Calu3 (cell line): ENCODE results near the gene SHISA8. TPM values are rescaled to one million over a fixed set of nuclear protein-coding genes. Genes with fewer than 3 reads are reported as not detected.
A peak's percentile ranks its signal among the peaks of the same experiment; 100 is the strongest.

Experiments used
- BruUV-seq: library from RNA; stranded (reverse); fragments of 400-500 nt; replicated peaks from 2 replicates; lab custom pipeline; 2021; lab: Mats Ljungman, UMichigan
- CTCF ChIA-PET: fragments of 300-600 bp; sonication (Branson Sonifier 250); formaldehyde crosslinking; loops from one replicate; lab custom pipeline; 2022; ENCODE audit warnings: antibody characterized with exemption; lab: Charles Lee
- DNase-seq: peaks from one replicate; pipeline ENCODE4 v3.0.0; 2022
- H3K27ac Mint-ChIP-seq: one replicate; pipeline ENCODE4 v1.8.0; 2022; ENCODE audit warnings: mixed read lengths; ENCODE audit not compliant: unreplicated experiment
- H3K27me3 Mint-ChIP-seq: one replicate; pipeline ENCODE4 v1.8.0; 2022; ENCODE audit warnings: mixed read lengths; ENCODE audit not compliant: unreplicated experiment
- H3K36me3 Mint-ChIP-seq: one replicate; pipeline ENCODE4 v1.8.0; 2022; ENCODE audit warnings: mild to moderate bottlenecking, moderate library complexity, mixed read lengths; ENCODE audit not compliant: insufficient read depth, unreplicated experiment
- H3K4me1 Mint-ChIP-seq: one replicate; pipeline ENCODE4 v1.8.0; 2022; ENCODE audit warnings: mild to moderate bottlenecking, low read depth, mixed read lengths; ENCODE audit not compliant: unreplicated experiment
- H3K4me3 Mint-ChIP-seq: one replicate; pipeline ENCODE4 v1.8.0; 2022; ENCODE audit warnings: mild to moderate bottlenecking, low read depth, moderate library complexity, mixed read lengths; ENCODE audit not compliant: unreplicated experiment
- H3K9me3 Mint-ChIP-seq: one replicate; pipeline ENCODE4 v1.8.0; 2022; ENCODE audit warnings: low read depth, mixed read lengths; ENCODE audit not compliant: unreplicated experiment
- CTCF ChIP-seq: fragments of 200-600 bp; IDR thresholded peaks from one replicate; pipeline ENCODE4 v1.8.0; 2022; ENCODE audit warnings: antibody characterized with exemption; ENCODE audit not compliant: unreplicated experiment
- intact Hi-C: fragments of 100-400 bp; cut with micrococcal nuclease; formaldehyde crosslinking; loops from one replicate; pipeline ENCODE4 v1.10.0; 2022; ENCODE audit not compliant: unreplicated experiment
- microRNA-seq: library from miRNA; unstranded; fragments of <30 nt; microRNA quantifications from one replicate; pipeline ENCODE4 v1.2.0, GENCODE V29; 2022
- total RNA-seq: library from RNA; stranded (reverse); gene quantifications from 2 replicates; pipeline ENCODE4 v1.2.3, GENCODE V29; 2022

The SHISA8 gene
- total RNA-seq, 1 experiment from 2014 or later = not detected

GRCh38 chr22:41862160-41862529 is 52.7 kb downstream of the SHISA8 start:
- no TSS peak for BruUV-seq
- peaks cover 36% of the 10 kb centered on the region for H3K36me3 Mint-ChIP-seq
- H3K9me3 Mint-ChIP-seq = no peaks in the 10 kb centered on the region
- no peak for TF ChIP-seq CTCF
- DNase-seq = no peak
- intact Hi-C loops = no loop called here
- CTCF ChIA-PET = interaction anchor here (0.8 kb wide), 1 partner anchor 64 kb away, joined by 3 read pairs; no protein-coding TSS in a partner anchor
- no peaks in the 10 kb centered on the region for H3K27me3 Mint-ChIP-seq
- H3K4me3 Mint-ChIP-seq = no peak overlapping the region
- no peak overlapping the region for H3K27ac Mint-ChIP-seq
- H3K4me1 Mint-ChIP-seq = peaks cover 18% of the 10 kb centered on the region

Small RNA genes within 50 kb of the gene (microRNA-seq; reads per million reads assigned to microRNA genes)
- gene MIR33A = 65.4 reads per million, percentile 59 among the genes with 10 or more reads in this experiment

Other genes with a start within 250 kb of the SHISA8 start
- gene SNU13, start 226.2 kb downstream of the SHISA8 start, total RNA-seq = 205 and 213 TPM in 2 replicates
- gene MEI1, start 215.6 kb downstream of the SHISA8 start, total RNA-seq = 0.68 and 0.83 TPM in 2 replicates
- 18.4 and 20.1 TPM in 2 replicates for gene CCDC134, start 114.4 kb downstream of the SHISA8 start, total RNA-seq
- 145 and 159 TPM in 2 replicates for gene SREBF2, start 82.0 kb downstream of the SHISA8 start, total RNA-seq
- gene TNFRSF13C, start 11.7 kb upstream of the SHISA8 start, total RNA-seq = 1.4 and 1.5 TPM in 2 replicates
- gene CENPM, start 32.1 kb upstream of the SHISA8 start, total RNA-seq = 46.7 and 69.3 TPM in 2 replicates
- 3.2 and 3.4 TPM in 2 replicates for gene SEPTIN3, start 54.4 kb upstream of the SHISA8 start, total RNA-seq
- gene WBP2NL, start 83.7 kb upstream of the SHISA8 start, total RNA-seq = 2.8 and 3.7 TPM in 2 replicates
- gene NAGA, start 155.7 kb upstream of the SHISA8 start, total RNA-seq = 24.3 and 27.2 TPM in 2 replicates
- gene PHETA2, start 159.2 kb upstream of the SHISA8 start, total RNA-seq = 1.3 and 1.5 TPM in 2 replicates
- gene SMDT1, start 164.6 kb upstream of the SHISA8 start, total RNA-seq = 60.8 and 65.5 TPM in 2 replicates
- 61.6 and 68.0 TPM in 2 replicates for gene NDUFA6, start 175.7 kb upstream of the SHISA8 start, total RNA-seq
- gene CYP2D6, start 215.7 kb upstream of the SHISA8 start, total RNA-seq = 9.3 and 10.7 TPM in 2 replicates